GM21786 (cell line): ENCODE measurements around the gene SINHCAF.
A peak's percentile ranks its signal among the peaks of the same experiment; 100 is the strongest.
"Not testable (repeated sequence)": the region's sequence is repeated elsewhere in the genome, so short reads cannot be mapped to it uniquely, and the experiment has no call there.

ENCODE experiments used
- ATAC-seq: cut with Tn5 transposase; IDR thresholded peaks from one replicate; pipeline ENCODE4 v1.9.1; 2021; ENCODE audit not compliant: unreplicated experiment

The SINHCAF gene

GRCh38 chr12:31273794-31274193 lies 52.2 kb downstream of the SINHCAF start:
- not testable (repeated sequence) for ATAC-seq

- ATAC-seq = no peak
These were observed 53.2 kb downstream of the SINHCAF start for GRCh38 chr12:31272607-31273225.

GRCh38 chr12:31267966-31268365 lies 58.0 kb downstream of the SINHCAF start:
- ATAC-seq = no peak

GRCh38 chr12:31265722-31266121 lies 60.2 kb downstream of the SINHCAF start:
- no peak for ATAC-seq

- no peak for ATAC-seq
These were observed 62.3 kb downstream of the SINHCAF start for GRCh38 chr12:31263661-31264060.

GRCh38 chr12:31261744-31262143 lies 64.2 kb downstream of the SINHCAF start:
- no peak for ATAC-seq

GRCh38 chr12:31260840-31261239 lies 65.1 kb downstream of the SINHCAF start:
- no peak for ATAC-seq

- no peak for ATAC-seq
These were observed 66.6 kb downstream of the SINHCAF start for GRCh38 chr12:31259136-31259886.

- ATAC-seq = no peak
These were observed 68.2 kb downstream of the SINHCAF start for GRCh38 chr12:31257784-31258183.

GRCh38 chr12:31251707-31252611 lies 74.0 kb downstream of the SINHCAF start:
- not testable (repeated sequence) for ATAC-seq

GRCh38 chr12:31250179-31250578 lies 75.8 kb downstream of the SINHCAF start:
- no peak for ATAC-seq

GRCh38 chr12:31249356-31249755 lies 76.6 kb downstream of the SINHCAF start:
- no peak for ATAC-seq

- ATAC-seq = no peak
These were observed 77.1 kb downstream of the SINHCAF start for GRCh38 chr12:31248815-31249214.

GRCh38 chr12:31248337-31248736 lies 77.6 kb downstream of the SINHCAF start:
- no peak for ATAC-seq

GRCh38 chr12:31246470-31246850 lies 79.5 kb downstream of the SINHCAF start:
- no peak for ATAC-seq

GRCh38 chr12:31245822-31246469 lies 80.0 kb downstream of the SINHCAF start:
- ATAC-seq = no peak

- not testable (repeated sequence) for ATAC-seq
These were observed 83.5 kb downstream of the SINHCAF start for GRCh38 chr12:31242418-31242817.

GRCh38 chr12:31238764-31239387 lies 87.1 kb downstream of the SINHCAF start:
- peak; percentile 93 for ATAC-seq

- peak; percentile 30 for ATAC-seq
These were observed 87.6 kb downstream of the SINHCAF start for GRCh38 chr12:31238333-31238732.

- ATAC-seq = no peak
These were observed 88.8 kb downstream of the SINHCAF start for GRCh38 chr12:31236998-31237637.
